H9 (cell line): ENCODE data around the gene ZCCHC7. TPM values are rescaled to one million over a fixed set of nuclear protein-coding genes. Genes with fewer than 3 reads are reported as not detected.

Experiments used
- DNase-seq: peaks from one replicate; pipeline ENCODE4 v3.0.0-alpha.2; 2017
- H2AFZ ChIP-seq: one replicate; pipeline ENCODE4 v1.6.1; 2013; ENCODE audit warnings: mild to moderate bottlenecking, low read length, control low read depth, moderate library complexity
- H2AK5ac ChIP-seq: 2 replicates; pipeline ENCODE4 v1.6.1; 2013; ENCODE audit warnings: low read length, control low read depth, mixed read lengths; ENCODE audit not compliant: insufficient read length
- H2BK120ac ChIP-seq: one replicate; pipeline ENCODE4 v1.6.1; 2013; ENCODE audit warnings: low read depth, mild to moderate bottlenecking, low read length, control low read depth, inconsistent platforms; ENCODE audit not compliant: poor library complexity, severe bottlenecking
- H2BK12ac ChIP-seq: 2 replicates; pipeline ENCODE4 v1.6.1; 2013; ENCODE audit warnings: low read length, control low read depth, mixed read lengths, low read depth; ENCODE audit not compliant: insufficient read length
- H2BK15ac ChIP-seq: 2 replicates; pipeline ENCODE4 v1.6.1; 2013; ENCODE audit warnings: low read depth, low read length, control low read depth
- H2BK20ac ChIP-seq: one replicate; pipeline ENCODE4 v1.6.1; 2013; ENCODE audit warnings: low read depth, mild to moderate bottlenecking, low read length, control low read depth, inconsistent platforms; ENCODE audit not compliant: poor library complexity, severe bottlenecking
- H2BK5ac ChIP-seq: 2 replicates; pipeline ENCODE4 v1.6.1; 2013; ENCODE audit warnings: low read length, control low read depth, mixed read lengths; ENCODE audit not compliant: insufficient read length
- H3K14ac ChIP-seq: 2 replicates; pipeline ENCODE4 v1.6.1; 2013; ENCODE audit warnings: low read length, control low read depth; ENCODE audit not compliant: insufficient read depth
- H3K18ac ChIP-seq: 2 replicates; pipeline ENCODE4 v1.6.1; 2013; ENCODE audit warnings: low read depth, mild to moderate bottlenecking, mixed read lengths, low read length, control low read depth; ENCODE audit not compliant: insufficient read length
- H3K23ac ChIP-seq: 2 replicates; pipeline ENCODE4 v1.6.1; 2013; ENCODE audit warnings: low read length, control low read depth, mixed read lengths, low read depth; ENCODE audit not compliant: insufficient read length
- H3K23me2 ChIP-seq: 2 replicates; pipeline ENCODE4 v1.6.1; 2013; ENCODE audit warnings: low read depth, mild to moderate bottlenecking, mixed read lengths, low read length, control low read depth; ENCODE audit not compliant: insufficient read length, poor library complexity, severe bottlenecking
- H3K27ac ChIP-seq: 2 replicates; pipeline ENCODE4 v1.5.1; 2013; ENCODE audit warnings: low read length, control low read depth, mixed read lengths, low read depth; ENCODE audit not compliant: insufficient read length
- H3K27me3 ChIP-seq: 2 replicates; pipeline ENCODE4 v1.6.1; 2013; ENCODE audit warnings: low read length, control low read depth, inconsistent platforms; ENCODE audit not compliant: insufficient read depth
- H3K4ac ChIP-seq: 2 replicates; pipeline ENCODE4 v1.6.1; 2013; ENCODE audit warnings: low read depth, mild to moderate bottlenecking, control low read depth, inconsistent platforms, low read length, moderate library complexity
- H3K4me1 ChIP-seq: 2 replicates; pipeline ENCODE4 v1.6.1; 2013; ENCODE audit warnings: low read length, control low read depth, inconsistent platforms; ENCODE audit not compliant: insufficient read depth
- H3K4me2 ChIP-seq: 2 replicates; pipeline ENCODE4 v1.6.1; 2013; ENCODE audit warnings: low read length, control low read depth, mixed read lengths; ENCODE audit not compliant: insufficient read length, insufficient read depth
- H3K56ac ChIP-seq: 2 replicates; pipeline ENCODE4 v1.6.1; 2013; ENCODE audit warnings: low read depth, mild to moderate bottlenecking, mixed read lengths, low read length, control low read depth; ENCODE audit not compliant: insufficient read length
- H3K79me1 ChIP-seq: 2 replicates; pipeline ENCODE4 v1.6.1; 2013; ENCODE audit warnings: low read depth, mild to moderate bottlenecking, moderate library complexity, low read length, control low read depth, inconsistent platforms; ENCODE audit not compliant: insufficient read depth, poor library complexity, severe bottlenecking
- H3K79me2 ChIP-seq: 2 replicates; pipeline ENCODE4 v1.6.1; 2013; ENCODE audit warnings: low read length, control low read depth, inconsistent platforms; ENCODE audit not compliant: insufficient read depth
- H3K9ac ChIP-seq: 2 replicates; pipeline ENCODE4 v1.6.1; 2013; ENCODE audit warnings: low read length, control low read depth, mixed read lengths; ENCODE audit not compliant: insufficient read length; ENCODE audit errors: extremely low read depth
- H3K9me3 ChIP-seq: one replicate; pipeline ENCODE4 v1.6.1; 2013; ENCODE audit warnings: low read depth, low read length, inconsistent platforms; ENCODE audit not compliant: control insufficient read depth
- H3T11ph ChIP-seq: one replicate; pipeline ENCODE4 v1.6.1; 2013; ENCODE audit warnings: mild to moderate bottlenecking, low read length, control low read depth, inconsistent platforms
- H4K20me1 ChIP-seq: one replicate; pipeline ENCODE4 v1.6.1; 2013; ENCODE audit not compliant: control insufficient read depth, insufficient read length, insufficient read depth
- H4K5ac ChIP-seq: 2 replicates; pipeline ENCODE4 v1.6.1; 2013; ENCODE audit warnings: low read depth, mild to moderate bottlenecking, mixed read lengths, low read length, control low read depth; ENCODE audit not compliant: insufficient read length
- H4K8ac ChIP-seq: replicated peaks from 2 replicates; pipeline ENCODE4 v1.6.1; 2013; ENCODE audit warnings: low read length, control low read depth, mixed read lengths, low read depth; ENCODE audit not compliant: insufficient read length
- H4K91ac ChIP-seq: 2 replicates; pipeline ENCODE4 v1.6.1; 2013; ENCODE audit warnings: low read depth, mild to moderate bottlenecking, moderate library complexity, mixed read lengths, low read length, control low read depth; ENCODE audit not compliant: insufficient read length
- H3K27ac Mint-ChIP-seq, 3 experiments: 2 replicates in 2 of 3; 3 replicates in 1 of 3; pipeline ENCODE4 v1.8.0; 2020 to 2021; ENCODE audit warnings: mixed read lengths in 3 of 3, mild to moderate bottlenecking in 1 of 3, moderate library complexity in 1 of 3
- H3K27me3 Mint-ChIP-seq: 2 replicates; pipeline ENCODE4 v1.8.0; 2021; ENCODE audit warnings: low read depth, mild to moderate bottlenecking, moderate library complexity, mixed read lengths
- H3K36me3 Mint-ChIP-seq, 3 experiments: 2 replicates in 2 of 3; 3 replicates in 1 of 3; pipeline ENCODE4 v1.8.0; 2020 to 2021; ENCODE audit warnings: low read depth in 3 of 3, mixed read lengths in 3 of 3; ENCODE audit not compliant: insufficient read depth in 1 of 3
- H3K4me1 Mint-ChIP-seq, 2 experiments: 2 replicates each; pipeline ENCODE4 v1.8.0; 2020; ENCODE audit warnings: mixed read lengths in 2 of 2
- H3K4me3 Mint-ChIP-seq, 2 experiments: 2 replicates in 1 of 2; 3 replicates in 1 of 2; pipeline ENCODE4 v1.8.0; 2020 to 2021; ENCODE audit warnings: mild to moderate bottlenecking in 2 of 2, mixed read lengths in 2 of 2, moderate library complexity in 1 of 2
- H3K9me3 Mint-ChIP-seq, 2 experiments: 2 replicates in 1 of 2; 3 replicates in 1 of 2; pipeline ENCODE4 v1.8.0; 2020; ENCODE audit warnings: mild to moderate bottlenecking in 2 of 2, mixed read lengths in 2 of 2, moderate library complexity in 1 of 2
- WGBS: extraction: QIAGEN DNeasy Blood & Tissue Kit; methylation state at CpG from one replicate; pipeline ENCODE4 v1.1.7; 2013; ENCODE audit warnings: missing lambda C conversion rate, low lambda C conversion rate, mixed read lengths; ENCODE audit not compliant: insufficient read length; ENCODE audit errors: extremely low coverage; 5-methylcytosine and 5-hydroxymethylcytosine counted together
- total RNA-seq: library from RNA; stranded (reverse); gene quantifications from 2 replicates; pipeline ENCODE4 v1.2.1, GENCODE V29; 2021
- TF ChIP-seq, protein P1 (sequence below): fragments of 200-600 bp; sonication (generic); conservative IDR thresholded peaks from 3 replicates; pipeline ENCODE4 v1.8.0; 2021; ENCODE audit warnings: antibody characterized with exemption, mild to moderate bottlenecking

ZCCHC7 gene
- total RNA-seq, 1 experiment from 2014 or later: 20.3 TPM

DNA sequence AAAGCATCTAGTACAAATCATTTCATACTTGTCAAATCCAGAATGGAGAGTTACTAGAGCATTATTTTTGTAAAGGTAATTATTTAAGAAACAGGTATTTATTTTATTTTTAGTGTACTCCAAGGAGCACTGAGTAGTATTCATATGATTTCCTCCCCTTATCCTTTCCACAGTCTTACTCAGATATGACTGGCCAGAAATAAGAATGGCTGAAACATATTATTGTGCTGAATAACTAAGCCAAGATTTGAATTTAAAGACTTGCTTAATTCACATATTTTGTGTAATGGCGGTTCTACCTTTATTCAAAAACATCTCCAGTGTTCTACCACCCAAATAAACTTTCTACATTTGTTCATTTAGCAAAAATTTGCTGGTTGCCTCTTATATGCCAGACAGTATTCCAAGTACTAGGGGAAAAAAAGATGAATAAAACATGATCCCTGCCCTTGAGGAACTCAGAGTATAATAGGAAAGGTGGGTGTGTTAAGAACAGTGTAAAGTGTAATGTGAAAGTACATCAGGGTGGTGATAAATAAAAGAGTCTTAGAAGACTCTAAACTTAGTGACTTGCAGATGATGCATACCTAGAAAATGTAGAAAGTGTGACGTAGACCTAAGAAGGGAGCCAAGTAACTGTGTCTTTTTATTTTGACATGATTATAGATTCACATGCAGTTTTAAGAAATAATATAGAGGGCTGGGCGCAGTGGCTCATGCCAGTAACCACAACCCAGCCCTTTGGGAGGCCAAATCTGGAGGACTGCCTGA lies 191.7 kb downstream of the ZCCHC7 start:
- no peak overlapping the region for H3K18ac ChIP-seq
- no peak overlapping the region for H3K56ac ChIP-seq
- DNase-seq: no peak
- H2AFZ ChIP-seq: no peak overlapping the region
- no peak overlapping the region for H3K4me3 Mint-ChIP-seq
- no peak overlapping the region for H3K27ac Mint-ChIP-seq
- H3K4ac ChIP-seq: no peak overlapping the region
- no peaks in the 10 kb centered on the region for H3K27me3 ChIP-seq
- no peak overlapping the region for H2BK20ac ChIP-seq
- no peaks in the 10 kb centered on the region for H4K20me1 ChIP-seq
- H3K9ac ChIP-seq: no peak overlapping the region
- WGBS: no CpG with 5 or more reads among the region's 3 CpGs
- no peaks in the 10 kb centered on the region for H3K79me1 ChIP-seq
- H3K79me2 ChIP-seq: no peaks in the 10 kb centered on the region
- H2AK5ac ChIP-seq: no peak overlapping the region
- no peak overlapping the region for H4K8ac ChIP-seq
- no peaks in the 10 kb centered on the region for H3K4me1 Mint-ChIP-seq
- H3K27me3 Mint-ChIP-seq: no peaks in the 10 kb centered on the region
- H3T11ph ChIP-seq: no peak overlapping the region
- H3K4me1 ChIP-seq: no peaks in the 10 kb centered on the region
- no peak overlapping the region for H4K91ac ChIP-seq
- H2BK120ac ChIP-seq: no peak overlapping the region
- no peak overlapping the region for H4K5ac ChIP-seq
- H2BK5ac ChIP-seq: no peak overlapping the region
- H2BK12ac ChIP-seq: no peak overlapping the region
- H3K23ac ChIP-seq: no peak overlapping the region
- no peaks in the 10 kb centered on the region for H3K9me3 Mint-ChIP-seq
- no peak overlapping the region for H3K4me2 ChIP-seq
- H3K36me3 Mint-ChIP-seq: peaks cover 0 to 4% (median 0%) of the 10 kb centered on the region in 3 experiments; a peak in 2 of 7 replicates
- no peak overlapping the region for H2BK15ac ChIP-seq
- TF ChIP-seq, protein P1, sequence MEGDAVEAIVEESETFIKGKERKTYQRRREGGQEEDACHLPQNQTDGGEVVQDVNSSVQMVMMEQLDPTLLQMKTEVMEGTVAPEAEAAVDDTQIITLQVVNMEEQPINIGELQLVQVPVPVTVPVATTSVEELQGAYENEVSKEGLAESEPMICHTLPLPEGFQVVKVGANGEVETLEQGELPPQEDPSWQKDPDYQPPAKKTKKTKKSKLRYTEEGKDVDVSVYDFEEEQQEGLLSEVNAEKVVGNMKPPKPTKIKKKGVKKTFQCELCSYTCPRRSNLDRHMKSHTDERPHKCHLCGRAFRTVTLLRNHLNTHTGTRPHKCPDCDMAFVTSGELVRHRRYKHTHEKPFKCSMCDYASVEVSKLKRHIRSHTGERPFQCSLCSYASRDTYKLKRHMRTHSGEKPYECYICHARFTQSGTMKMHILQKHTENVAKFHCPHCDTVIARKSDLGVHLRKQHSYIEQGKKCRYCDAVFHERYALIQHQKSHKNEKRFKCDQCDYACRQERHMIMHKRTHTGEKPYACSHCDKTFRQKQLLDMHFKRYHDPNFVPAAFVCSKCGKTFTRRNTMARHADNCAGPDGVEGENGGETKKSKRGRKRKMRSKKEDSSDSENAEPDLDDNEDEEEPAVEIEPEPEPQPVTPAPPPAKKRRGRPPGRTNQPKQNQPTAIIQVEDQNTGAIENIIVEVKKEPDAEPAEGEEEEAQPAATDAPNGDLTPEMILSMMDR: no peak
- no peak overlapping the region for H3K27ac ChIP-seq
- no peaks in the 10 kb centered on the region for H3K23me2 ChIP-seq
- no peaks in the 10 kb centered on the region for H3K9me3 ChIP-seq
- H3K14ac ChIP-seq: no peak overlapping the region
